ENCODE measurements around the gene NEK9.

DNA sequence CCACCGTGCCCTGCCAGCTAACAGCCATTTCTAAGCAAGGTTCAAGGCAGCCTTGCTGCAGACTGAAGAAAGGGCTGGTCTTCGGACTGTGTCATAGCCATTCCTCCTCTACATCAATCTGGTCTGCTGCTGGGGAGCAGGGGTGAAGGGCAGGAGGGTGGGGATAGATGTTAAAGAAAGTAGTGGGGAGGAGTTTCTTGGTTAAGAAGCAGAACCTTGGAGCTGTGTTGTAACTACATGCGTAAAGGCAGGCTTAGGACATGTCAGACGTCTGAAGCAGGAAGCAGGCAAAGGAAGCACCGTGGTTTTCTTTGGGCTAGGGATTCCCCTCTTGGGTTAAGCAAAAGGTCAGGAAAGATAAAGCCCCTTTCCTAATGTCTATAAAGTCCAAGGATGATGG, 18.1 kb upstream of the NEK9 start:
- TF ChIP-seq, protein P1, sequence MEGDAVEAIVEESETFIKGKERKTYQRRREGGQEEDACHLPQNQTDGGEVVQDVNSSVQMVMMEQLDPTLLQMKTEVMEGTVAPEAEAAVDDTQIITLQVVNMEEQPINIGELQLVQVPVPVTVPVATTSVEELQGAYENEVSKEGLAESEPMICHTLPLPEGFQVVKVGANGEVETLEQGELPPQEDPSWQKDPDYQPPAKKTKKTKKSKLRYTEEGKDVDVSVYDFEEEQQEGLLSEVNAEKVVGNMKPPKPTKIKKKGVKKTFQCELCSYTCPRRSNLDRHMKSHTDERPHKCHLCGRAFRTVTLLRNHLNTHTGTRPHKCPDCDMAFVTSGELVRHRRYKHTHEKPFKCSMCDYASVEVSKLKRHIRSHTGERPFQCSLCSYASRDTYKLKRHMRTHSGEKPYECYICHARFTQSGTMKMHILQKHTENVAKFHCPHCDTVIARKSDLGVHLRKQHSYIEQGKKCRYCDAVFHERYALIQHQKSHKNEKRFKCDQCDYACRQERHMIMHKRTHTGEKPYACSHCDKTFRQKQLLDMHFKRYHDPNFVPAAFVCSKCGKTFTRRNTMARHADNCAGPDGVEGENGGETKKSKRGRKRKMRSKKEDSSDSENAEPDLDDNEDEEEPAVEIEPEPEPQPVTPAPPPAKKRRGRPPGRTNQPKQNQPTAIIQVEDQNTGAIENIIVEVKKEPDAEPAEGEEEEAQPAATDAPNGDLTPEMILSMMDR (IDR thresholded peaks at IDR 0.05; ENCODE audit: low read length), result no peak
- TF ChIP-seq EZH2 (optimal IDR thresholded peaks at IDR 0.05; ENCODE audit: low read depth, low read length) (no peak), EZH2phosphoT487 (IDR thresholded peaks at IDR 0.05; ENCODE audit: low read length) (no peak)

All from MM.1S (cell line).